OCI-LY7 (cell line): ENCODE data around the gene PPP1CA. TPM values are rescaled to one million over a fixed set of nuclear protein-coding genes. Genes with fewer than 3 reads are reported as not detected.

Source experiments
- BruUV-seq: library from RNA; stranded (reverse); fragments of 400-500 nt; replicated peaks from 2 replicates; lab custom pipeline; 2021; lab: Mats Ljungman, UMichigan
- CTCF ChIA-PET: fragments of 300-600 bp; sonication (Branson Sonifier 250); formaldehyde crosslinking; loops from one replicate; lab custom pipeline; 2022; ENCODE audit warnings: antibody characterized with exemption; ENCODE audit not compliant: unreplicated experiment; lab: Charles Lee
- POLR2A ChIA-PET: fragments of 300-600 bp; sonication (Branson Sonifier 250); formaldehyde crosslinking; loops from one replicate; lab custom pipeline; 2022; ENCODE audit warnings: antibody characterized with exemption; lab: Charles Lee
- DNase-seq: peaks from one replicate; pipeline ENCODE4 v3.0.0-alpha.2; 2015; ENCODE audit warnings: low spot score
- H2AFZ ChIP-seq: fragments of 200-600 bp; sonication (generic), shearing (Covaris generic); 2 replicates; pipeline ENCODE4 v1.6.1; 2014; ENCODE audit warnings: mild to moderate bottlenecking, antibody characterized with exemption, low read length, moderate library complexity
- H3K27ac ChIP-seq: fragments of 200-600 bp; sonication (generic); 2 replicates; pipeline ENCODE4 v1.5.1; 2014; ENCODE audit warnings: mixed run types, low read depth, mild to moderate bottlenecking, moderate library complexity, low read length, inconsistent platforms; ENCODE audit not compliant: poor library complexity, severe bottlenecking
- H3K36me3 ChIP-seq: fragments of 200-600 bp; sonication (generic); 2 replicates; pipeline ENCODE4 v1.6.1; 2014; ENCODE audit warnings: mild to moderate bottlenecking, antibody characterized with exemption, low read length, moderate library complexity, mixed read lengths; ENCODE audit not compliant: insufficient read depth
- H3K4me1 ChIP-seq: fragments of 200-600 bp; sonication (generic); 2 replicates; pipeline ENCODE4 v1.5.1; 2014; ENCODE audit warnings: mild to moderate bottlenecking, low read length; ENCODE audit not compliant: insufficient read depth, poor library complexity, severe bottlenecking
- H3K4me2 ChIP-seq: fragments of 200-600 bp; sonication (generic); 2 replicates; pipeline ENCODE4 v1.6.1; 2014; ENCODE audit warnings: mild to moderate bottlenecking, low read length
- H3K4me3 ChIP-seq: fragments of 200-600 bp; sonication (generic); 2 replicates; pipeline ENCODE4 v1.5.1; 2014; ENCODE audit warnings: mild to moderate bottlenecking, low read depth, low read length; ENCODE audit not compliant: poor library complexity, severe bottlenecking
- H3K79me2 ChIP-seq: fragments of 200-600 bp; sonication (generic); 2 replicates; pipeline ENCODE4 v1.6.1; 2016; ENCODE audit warnings: low read depth, mild to moderate bottlenecking, low read length, moderate library complexity, mixed read lengths; ENCODE audit not compliant: insufficient read depth
- H3K9me2 ChIP-seq: fragments of 200-600 bp; sonication (generic); 2 replicates; pipeline ENCODE4 v1.6.1; 2016; ENCODE audit warnings: mild to moderate bottlenecking, low read length, mixed read lengths; ENCODE audit not compliant: insufficient read depth
- H3K9me3 ChIP-seq: fragments of 200-600 bp; sonication (generic); 2 replicates; pipeline ENCODE4 v1.6.1; 2014; ENCODE audit warnings: mild to moderate bottlenecking, mixed run types, low read length, mixed read lengths
- H4K20me1 ChIP-seq: fragments of 200-600 bp; sonication (generic); 2 replicates; pipeline ENCODE4 v1.6.1; 2014; ENCODE audit warnings: mild to moderate bottlenecking, antibody characterized with exemption, low read length, moderate library complexity, mixed read lengths; ENCODE audit not compliant: insufficient read depth
- EZH2phosphoT487 ChIP-seq: fragments of 200-600 bp; sonication (generic); IDR thresholded peaks from 2 replicates; pipeline ENCODE4 v1.6.1; 2018; ENCODE audit warnings: low read depth, borderline replicate concordance, mild to moderate bottlenecking, mixed run types, antibody characterized with exemption, low read length, moderate library complexity, mixed read lengths
- intact Hi-C: fragments of 100-400 bp; cut with micrococcal nuclease; formaldehyde crosslinking; loops from one replicate; pipeline ENCODE4 v1.10.0; 2022; ENCODE audit not compliant: unreplicated experiment
- total RNA-seq, 2 experiments: library from RNA; depleted of rRNA in 1 of 2; stranded (reverse); fragments of >200 nt in 1 of 2; shearing (Covaris generic) in 1 of 2; gene quantifications; 2 replicates each; pipeline ENCODE4 v1.2.3, GENCODE V29; 2014 to 2022
- TF ChIP-seq, protein P1 (sequence below): fragments of 200-600 bp; sonication (generic); conservative IDR thresholded peaks from 2 replicates; pipeline ENCODE4 v1.5.1; 2014; ENCODE audit warnings: mild to moderate bottlenecking, antibody characterized with exemption, low read length, moderate library complexity, mixed read lengths

Gene PPP1CA
- total RNA-seq, 2 experiments from 2014 or later, result 210 to 311 TPM

DNA sequence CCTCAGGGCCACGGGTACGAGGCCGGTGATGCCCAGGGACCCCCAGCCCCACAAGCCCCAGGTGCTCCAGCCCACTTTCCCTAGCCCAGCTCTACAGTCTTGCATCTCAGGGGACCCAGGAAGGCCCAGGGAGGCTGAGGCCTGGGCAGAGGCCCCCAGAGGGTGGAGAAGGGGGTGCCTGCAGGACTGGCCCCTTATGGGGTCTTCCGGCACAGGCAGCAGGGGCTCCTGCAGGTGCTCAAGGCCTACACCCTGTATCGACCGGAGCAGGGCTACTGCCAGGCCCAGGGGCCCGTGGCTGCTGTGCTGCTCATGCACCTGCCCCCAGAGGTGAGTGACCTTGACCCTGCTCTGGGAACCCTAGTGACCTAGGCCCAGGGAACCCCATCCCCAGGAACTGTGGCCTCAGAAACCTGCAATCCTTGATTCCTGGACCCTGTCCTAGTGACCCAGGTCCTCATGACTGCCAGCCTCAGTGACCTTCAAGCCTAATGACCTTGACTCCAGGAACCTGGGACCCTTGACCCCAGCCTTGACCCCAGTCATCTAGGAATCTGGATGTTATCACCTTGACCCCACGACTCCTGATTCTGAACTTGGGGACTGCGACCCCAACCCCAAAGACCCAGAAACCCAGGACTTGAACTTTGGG lies 4.2 kb upstream of the PPP1CA start:
- ChIA-PET CTCF (no interaction called here), POLR2A (interaction anchor here (1.1 to 5.1 kb wide), 2 partner anchors 31 to 53 kb away, joined by 3 to 38 read pairs; partner anchors contain the start of genes POLD4 and PTPRCAP)
- peak overlapping the region; percentile 79 for H3K4me3 ChIP-seq
- H2AFZ ChIP-seq, result no peak overlapping the region
- no peaks in the 10 kb centered on the region for H3K9me3 ChIP-seq
- H4K20me1 ChIP-seq, result no peaks in the 10 kb centered on the region
- peaks cover 79% of the 10 kb centered on the region for H3K4me1 ChIP-seq
- BruUV-seq, result no TSS peak
- TF ChIP-seq, protein P1, sequence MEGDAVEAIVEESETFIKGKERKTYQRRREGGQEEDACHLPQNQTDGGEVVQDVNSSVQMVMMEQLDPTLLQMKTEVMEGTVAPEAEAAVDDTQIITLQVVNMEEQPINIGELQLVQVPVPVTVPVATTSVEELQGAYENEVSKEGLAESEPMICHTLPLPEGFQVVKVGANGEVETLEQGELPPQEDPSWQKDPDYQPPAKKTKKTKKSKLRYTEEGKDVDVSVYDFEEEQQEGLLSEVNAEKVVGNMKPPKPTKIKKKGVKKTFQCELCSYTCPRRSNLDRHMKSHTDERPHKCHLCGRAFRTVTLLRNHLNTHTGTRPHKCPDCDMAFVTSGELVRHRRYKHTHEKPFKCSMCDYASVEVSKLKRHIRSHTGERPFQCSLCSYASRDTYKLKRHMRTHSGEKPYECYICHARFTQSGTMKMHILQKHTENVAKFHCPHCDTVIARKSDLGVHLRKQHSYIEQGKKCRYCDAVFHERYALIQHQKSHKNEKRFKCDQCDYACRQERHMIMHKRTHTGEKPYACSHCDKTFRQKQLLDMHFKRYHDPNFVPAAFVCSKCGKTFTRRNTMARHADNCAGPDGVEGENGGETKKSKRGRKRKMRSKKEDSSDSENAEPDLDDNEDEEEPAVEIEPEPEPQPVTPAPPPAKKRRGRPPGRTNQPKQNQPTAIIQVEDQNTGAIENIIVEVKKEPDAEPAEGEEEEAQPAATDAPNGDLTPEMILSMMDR, result no peak
- no peak for TF ChIP-seq EZH2phosphoT487
- peak overlapping the region; percentile 73 for H3K4me2 ChIP-seq
- intact Hi-C loops, result loop anchor here (10.0 kb wide), 1 partner anchor 239 kb away; no protein-coding TSS in a partner anchor
- H3K9me2 ChIP-seq, result no peaks in the 10 kb centered on the region
- peak overlapping the region; percentile 97 for H3K27ac ChIP-seq
- DNase-seq, result no peak
- peaks cover 48% of the 10 kb centered on the region for H3K36me3 ChIP-seq
- peaks cover 43% of the 10 kb centered on the region for H3K79me2 ChIP-seq

DNA sequence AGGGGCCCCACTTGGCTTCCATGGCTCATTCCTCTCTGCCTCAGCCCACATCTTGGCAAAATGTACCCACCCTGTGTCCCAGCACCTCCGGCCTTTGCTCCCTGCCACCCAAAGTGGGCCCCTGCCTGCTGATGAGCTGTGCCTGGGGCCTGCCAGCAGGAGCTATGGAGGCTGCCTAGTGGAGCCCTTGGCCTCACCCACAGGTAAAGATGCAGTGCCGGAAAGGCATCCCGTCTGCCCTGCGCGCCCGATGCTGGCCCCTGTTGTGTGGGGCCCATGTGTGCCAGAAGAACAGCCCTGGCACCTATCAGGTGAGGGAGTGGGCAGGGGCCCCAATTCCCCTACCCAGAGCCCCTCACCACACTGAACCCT lies 3.5 kb upstream of the PPP1CA start:
- Histone ChIP-seq H3K27ac (peak overlapping the region; percentile 97), H2AFZ (no peak overlapping the region), H4K20me1 (0 out of 2 replicates have a peak, but pooled peaks cover 6% of the 10 kb centered on the region), H3K36me3 (peaks cover 48% of the 10 kb centered on the region; the same call in 1 of the 2 replicates), H3K9me3 (no peaks in the 10 kb centered on the region), H3K79me2 (peaks cover 49% of the 10 kb centered on the region), H3K4me1 (peaks cover 79% of the 10 kb centered on the region), H3K4me3 (peak overlapping the region; percentile 79), H3K4me2 (peak overlapping the region; percentile 73), H3K9me2 (no peaks in the 10 kb centered on the region)
- DNase-seq, result no peak
- ChIA-PET POLR2A (interaction anchor here (0.6 to 5.1 kb wide), 3 partner anchors 32 to 78 kb away, joined by 3 to 38 read pairs (median 3); partner anchors contain the start of genes POLD4 and PTPRCAP), CTCF (no interaction called here)
- intact Hi-C loops, result loop anchor here (10.0 kb wide), 1 partner anchor 240 kb away; no protein-coding TSS in a partner anchor
- no peak for TF ChIP-seq EZH2phosphoT487
- TF ChIP-seq, protein P1, result no peak
- no TSS peak for BruUV-seq
